GM18517 (cell line): ENCODE results near the gene AFAP1.

Experiments
- ATAC-seq: cut with Tn5 transposase; IDR thresholded peaks from one replicate; pipeline ENCODE4 v1.9.1; 2021; ENCODE audit warnings: mild to moderate bottlenecking, moderate library complexity; ENCODE audit not compliant: unreplicated experiment

The AFAP1 gene

DNA sequence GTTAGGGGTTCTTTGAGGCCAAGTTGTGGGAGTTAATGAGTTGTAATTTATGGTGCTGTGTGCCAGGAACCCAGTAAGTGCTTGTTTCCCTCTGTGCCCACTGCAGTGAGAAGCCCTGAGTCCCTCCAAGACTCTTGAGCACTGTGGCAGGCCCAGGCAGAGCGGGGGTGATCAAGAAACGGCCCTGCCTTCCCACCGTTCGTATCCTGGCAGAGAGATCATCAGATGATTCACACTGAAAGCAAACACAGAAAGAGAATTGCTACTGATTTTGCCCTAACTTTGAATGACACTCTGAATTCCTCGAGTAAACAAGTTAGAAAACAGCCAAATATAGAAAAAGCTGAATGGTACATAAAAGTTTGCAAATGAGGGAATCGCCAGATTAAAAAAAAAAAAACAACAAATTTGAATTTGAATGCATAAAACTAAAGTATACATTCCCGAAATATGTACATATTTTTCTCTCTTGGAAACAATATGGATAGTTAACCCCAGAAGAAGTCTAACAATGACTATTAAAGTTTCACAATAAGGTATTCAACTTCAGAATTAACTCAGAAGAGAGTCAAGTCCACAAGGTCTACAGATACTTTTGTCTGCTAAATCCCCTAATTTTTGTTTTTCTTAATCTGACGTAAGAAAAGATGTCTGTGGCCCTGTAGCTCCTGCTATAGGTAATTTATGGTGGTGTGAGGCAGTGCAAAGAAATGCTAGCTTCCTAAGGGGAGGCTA is 71.8 kb downstream of the AFAP1 start:
- no peak for ATAC-seq

DNA sequence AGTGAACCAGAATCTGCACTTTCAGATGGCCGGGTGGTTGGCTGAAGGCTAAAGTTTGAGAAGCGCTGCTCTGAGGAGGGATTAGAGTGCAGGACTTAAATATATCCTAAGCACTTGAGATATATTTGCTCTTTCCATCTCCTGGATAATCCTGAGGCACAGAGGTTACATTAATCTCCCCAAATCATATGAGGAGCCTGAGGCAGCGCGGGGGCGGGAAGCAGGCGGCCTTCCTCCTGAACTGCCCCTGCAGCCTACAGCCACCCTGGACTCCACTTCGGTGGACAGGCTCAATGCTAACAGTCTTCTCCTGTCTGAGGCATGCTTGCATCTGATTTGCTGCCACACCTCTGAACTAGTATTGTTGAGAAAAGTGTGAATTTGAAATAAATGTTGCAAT is 72.5 kb downstream of the AFAP1 start:
- ATAC-seq = no peak

DNA sequence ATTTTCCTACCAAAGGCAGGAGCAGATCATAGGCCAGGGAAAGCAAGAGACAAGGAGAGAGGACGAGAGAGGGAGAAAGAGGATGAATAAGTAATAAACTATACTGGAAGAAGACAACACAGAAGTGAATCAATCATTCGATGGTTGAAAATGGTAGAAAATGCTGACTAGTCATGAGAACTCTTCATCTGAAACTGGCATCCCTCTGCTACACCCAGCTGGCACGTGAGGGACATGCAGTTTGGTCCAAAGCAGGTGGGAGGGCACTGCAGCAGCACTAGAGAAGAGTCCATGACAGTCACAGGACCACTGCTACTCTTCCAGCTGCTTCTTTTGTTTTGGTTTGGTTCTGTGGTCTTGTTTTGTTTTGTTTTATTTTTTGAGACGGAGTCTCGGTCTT is 74.1 kb downstream of the AFAP1 start:
- ATAC-seq = no peak

DNA sequence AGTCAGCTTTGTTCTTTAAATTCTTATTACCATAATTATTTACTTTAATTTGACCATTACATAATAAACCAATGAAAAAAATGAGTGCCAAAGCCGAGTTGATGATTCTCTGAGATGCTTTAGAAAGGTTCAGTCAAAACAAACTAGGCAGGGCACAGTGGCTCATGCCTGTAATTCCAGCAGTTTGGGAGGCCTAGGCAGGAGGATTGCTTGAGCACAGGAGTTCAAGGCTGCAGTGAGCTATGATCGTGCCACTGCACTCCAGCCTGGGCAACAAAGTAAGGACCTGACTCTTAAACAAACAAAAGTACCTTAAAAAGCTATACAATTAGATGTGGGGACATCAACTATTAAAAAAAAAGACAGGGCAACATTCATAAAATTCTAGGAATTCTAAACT is 75.0 kb downstream of the AFAP1 start:
- no peak for ATAC-seq

DNA sequence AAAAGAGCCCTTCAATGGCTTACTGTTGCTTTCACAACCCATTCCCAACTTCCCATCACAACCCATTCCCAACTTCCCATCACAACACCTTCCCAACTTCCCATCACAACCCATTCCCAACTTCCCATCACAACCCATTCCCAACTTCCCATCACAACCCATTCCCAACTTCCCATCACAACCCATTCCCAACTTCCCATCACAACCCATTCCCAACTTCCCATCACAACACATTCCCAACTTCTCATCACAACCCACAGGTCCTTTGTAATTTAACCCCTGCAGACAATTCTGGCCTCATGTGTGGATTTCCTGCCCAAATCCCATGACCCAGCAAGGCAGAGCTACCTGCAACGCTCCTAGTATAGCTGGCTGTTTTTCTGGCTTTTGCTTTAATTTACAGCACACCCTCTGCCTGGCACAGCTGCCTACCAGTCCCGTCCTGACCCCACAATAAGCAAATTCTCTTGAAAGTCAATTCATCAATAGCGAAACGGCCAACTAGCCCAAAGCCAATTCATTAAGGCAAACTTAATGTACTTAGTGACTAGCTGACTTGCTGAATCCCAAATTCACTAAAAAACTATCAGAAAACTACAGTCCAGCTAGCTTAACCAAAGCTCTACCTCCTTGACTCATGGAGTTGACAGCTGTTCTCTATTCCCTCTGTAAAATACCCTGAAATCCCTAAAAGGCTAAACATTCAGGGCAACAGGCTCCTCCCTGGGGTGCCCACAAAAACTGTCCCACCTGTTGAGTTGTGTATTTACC is 75.6 kb downstream of the AFAP1 start:
- no peak for ATAC-seq

DNA sequence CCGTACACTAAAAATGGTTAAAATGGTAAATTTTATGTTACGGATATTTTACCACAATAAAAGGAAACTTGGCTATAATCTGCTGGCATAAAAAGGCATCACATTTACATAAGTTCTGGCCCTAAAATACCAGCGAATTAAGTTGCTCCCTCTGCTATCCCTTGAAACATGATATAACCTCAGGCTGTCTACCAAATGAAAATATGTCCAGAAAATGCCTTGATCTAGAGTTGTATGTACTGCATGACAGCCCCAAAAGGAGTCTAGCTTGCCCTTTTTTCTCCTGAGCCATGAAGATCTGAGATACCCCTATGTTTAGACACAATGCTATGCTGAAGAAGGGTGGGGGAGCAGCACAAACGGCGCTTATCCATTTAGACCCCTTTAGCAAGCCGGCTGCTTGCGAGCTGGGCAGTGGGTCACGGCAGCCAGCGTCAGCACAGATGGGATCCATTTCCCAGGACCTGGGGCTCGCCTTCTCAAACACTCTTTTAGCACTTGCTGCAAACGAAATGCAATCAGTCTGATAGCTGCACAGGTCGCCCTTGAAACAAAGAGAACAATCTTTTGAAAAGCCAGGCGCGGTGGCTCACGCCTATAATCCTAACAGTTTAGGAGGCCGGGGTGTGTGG is 77.0 kb downstream of the AFAP1 start:
- no peak for ATAC-seq

DNA sequence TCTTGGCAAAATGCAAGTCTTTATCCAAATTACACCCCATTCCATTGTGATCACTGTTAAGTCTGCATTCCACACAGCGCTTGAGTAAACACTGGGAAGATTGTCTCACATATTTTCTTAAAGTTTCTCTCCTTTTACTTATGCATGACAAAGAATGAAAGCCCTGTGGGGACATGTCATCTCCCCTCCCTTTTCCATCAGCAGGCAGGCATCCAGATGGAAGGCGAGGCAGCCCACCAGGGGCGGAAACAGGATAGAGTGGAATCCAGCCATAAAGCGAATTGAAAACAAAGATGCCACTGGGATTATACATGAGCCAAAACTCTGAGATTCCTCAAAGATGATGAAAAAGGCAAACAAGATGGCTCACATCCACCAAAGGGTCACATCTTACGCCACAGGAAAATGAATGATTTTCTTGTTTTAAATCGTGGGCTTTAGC is 78.2 kb downstream of the AFAP1 start:
- no peak for ATAC-seq

DNA sequence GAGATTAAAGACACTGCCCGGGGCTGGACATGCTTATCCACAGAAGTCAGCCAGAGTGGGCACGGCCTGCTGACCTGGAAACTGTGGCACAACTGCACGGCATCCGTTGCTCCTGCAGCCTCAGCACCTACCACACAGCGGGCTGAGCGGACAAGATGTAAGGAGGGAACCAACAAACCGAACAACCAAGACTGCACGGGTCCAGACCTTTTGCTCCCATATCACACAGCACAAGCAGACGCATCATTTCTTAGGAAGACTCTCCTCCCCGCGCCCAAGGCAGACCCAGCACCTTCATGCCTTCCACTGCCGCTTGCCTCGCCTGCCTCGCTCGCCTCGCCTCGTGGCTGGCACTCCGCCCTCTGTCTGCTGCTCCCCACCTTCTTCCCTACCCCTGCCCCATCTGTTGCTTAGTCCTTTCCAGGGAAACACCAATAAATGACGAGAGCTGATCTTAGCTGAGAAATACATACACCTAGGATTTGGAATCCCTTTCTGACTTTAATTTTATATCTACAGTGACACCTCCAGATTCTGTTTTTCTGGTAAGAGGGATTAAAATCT is 79.0 kb downstream of the AFAP1 start:
- ATAC-seq = no peak

DNA sequence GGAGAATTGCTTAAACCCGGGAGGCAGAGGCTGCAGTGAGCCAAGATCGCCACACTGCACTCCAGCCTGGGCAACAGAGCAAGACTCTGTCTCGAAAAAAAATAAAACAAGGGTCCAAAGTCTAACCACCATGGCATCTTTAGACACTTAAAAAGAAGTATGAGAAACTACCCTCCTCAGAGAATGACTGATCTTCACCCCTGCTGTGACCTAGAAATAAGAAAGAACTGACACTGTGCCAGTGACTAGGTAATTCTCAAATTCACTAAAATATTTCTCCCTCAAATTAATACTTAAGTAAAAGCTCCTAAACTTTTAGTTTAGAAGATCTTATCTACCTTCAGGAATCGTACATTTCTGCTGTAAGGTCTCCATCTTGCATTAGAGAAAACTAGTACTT is 80.3 kb downstream of the AFAP1 start:
- ATAC-seq = no peak

DNA sequence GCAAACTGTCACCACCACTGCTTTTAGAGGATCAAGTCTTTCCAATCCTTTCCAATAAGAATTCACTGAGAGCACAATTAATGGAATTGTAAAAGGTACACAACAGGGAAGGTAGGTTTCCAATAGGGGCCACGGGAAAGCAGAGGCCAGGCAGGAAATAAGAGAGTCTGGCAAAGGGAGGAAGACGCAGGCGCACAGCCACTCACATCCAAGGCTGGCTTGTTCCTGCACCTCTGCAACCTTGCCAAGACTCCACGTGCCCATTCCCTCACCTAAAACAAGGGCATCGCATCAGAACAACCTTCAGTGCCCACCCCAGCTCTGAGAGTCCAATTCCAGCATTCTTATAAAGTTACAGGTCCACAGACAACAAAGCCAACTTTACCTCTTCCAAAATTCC is 81.2 kb downstream of the AFAP1 start:
- ATAC-seq = no peak

DNA sequence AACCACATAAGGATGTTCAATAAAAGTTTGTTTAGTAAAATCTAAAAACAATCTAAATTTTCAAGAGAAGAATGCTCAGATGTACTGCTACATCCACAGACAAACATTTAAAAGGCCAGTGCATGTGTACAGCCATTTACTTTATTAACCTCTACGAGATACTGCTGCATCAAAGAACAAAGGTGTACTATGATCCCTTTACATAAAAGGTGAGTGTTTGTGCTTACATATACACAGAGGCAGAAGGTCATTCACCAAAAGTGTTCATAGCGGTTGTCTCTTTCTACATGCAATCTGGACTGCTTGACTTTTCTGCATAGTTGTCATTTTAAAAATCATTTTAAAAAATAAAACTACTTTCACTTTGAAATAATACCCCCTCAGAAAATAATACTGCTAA is 81.7 kb downstream of the AFAP1 start:
- no peak for ATAC-seq

DNA sequence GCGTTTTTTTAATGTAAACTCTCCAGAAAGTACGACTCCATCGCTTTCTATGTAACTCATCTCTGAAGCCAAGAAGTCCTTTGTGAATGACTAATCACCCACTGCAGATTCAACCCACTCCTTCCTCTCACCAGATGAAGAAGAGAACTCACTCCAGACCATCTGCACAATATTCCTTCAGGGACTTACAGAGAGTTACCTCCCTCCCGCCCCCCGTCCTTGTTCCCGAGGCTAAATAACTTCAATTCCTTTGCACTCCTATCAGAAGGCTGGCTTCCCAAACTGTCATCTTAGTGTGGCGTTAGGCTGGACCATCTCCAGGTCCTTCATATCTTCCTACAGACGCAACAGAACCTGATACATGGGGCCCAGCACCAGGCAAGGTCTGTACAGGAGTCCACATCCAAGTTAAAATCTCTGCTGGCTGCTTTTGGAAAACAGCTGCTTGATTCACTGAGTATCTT is 82.4 kb downstream of the AFAP1 start:
- no peak for ATAC-seq

DNA sequence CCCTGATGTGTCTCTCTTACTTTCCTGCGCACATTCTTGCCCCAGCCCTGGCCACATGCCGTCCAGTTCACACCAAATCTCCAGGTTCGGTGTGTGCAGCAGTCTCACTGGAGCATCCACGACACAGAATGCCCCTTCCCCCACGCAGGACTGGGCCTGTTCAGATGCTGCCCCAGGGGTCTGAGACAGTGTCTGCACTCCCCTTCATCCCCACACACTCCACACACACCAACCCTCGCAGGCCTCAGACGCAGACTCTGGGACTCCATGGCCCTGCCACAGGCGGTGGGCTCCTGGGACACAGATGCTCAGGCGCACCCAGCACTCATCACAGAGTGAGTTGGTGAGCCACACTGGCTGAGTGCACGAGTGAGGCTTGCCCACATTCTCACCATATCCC is 83.9 kb downstream of the AFAP1 start:
- ATAC-seq = no peak

DNA sequence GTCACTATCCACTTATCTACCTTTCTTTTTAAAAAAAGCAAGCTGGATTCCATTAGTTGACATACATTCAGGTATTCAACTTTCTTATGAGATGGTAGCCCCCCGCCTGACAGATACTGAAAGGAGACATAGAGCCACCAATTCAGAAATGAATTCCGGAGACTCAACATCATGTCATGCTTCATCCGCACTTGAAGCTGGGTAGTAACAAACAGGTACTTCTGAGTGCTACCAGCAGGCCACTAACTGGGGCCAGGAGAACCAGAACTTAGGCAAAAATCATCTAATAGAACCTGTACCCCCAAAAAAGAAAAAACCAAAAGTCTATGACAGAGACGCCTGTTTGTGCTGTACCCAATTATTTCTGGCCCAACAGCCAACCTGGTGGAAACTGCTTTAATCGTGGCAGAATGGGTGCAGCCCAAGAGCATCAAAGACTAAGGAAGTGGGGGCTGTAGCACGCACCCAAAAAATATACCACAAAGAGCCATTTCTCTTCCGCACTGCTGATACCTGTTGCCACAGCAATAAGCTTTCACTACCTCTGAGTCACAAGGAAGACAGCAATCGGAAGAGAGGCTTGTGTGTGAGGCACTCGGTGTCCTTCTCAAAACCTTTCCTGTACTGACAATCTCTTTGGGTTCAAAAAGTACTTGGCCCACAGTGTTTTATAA is 84.8 kb downstream of the AFAP1 start:
- ATAC-seq = no peak

DNA sequence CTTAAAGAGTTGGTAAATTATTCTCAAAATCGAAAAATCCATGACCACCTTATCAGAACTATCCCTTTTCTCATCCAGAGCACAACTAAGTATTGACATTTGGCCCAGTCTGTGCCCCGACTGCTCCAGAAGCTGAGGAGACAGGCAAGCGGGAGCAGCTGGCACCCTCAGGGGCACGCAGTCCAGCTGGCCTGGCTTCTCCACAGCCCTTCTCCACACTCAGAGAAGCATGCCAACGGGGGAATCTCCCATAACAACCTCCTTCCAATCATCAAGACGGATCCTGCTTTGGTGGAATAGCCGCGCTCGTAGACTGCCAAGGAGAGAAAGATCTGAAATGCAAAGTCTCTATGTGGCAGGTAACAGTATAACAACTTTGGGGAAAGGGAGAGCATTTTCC is 85.4 kb downstream of the AFAP1 start:
- ATAC-seq = no peak

DNA sequence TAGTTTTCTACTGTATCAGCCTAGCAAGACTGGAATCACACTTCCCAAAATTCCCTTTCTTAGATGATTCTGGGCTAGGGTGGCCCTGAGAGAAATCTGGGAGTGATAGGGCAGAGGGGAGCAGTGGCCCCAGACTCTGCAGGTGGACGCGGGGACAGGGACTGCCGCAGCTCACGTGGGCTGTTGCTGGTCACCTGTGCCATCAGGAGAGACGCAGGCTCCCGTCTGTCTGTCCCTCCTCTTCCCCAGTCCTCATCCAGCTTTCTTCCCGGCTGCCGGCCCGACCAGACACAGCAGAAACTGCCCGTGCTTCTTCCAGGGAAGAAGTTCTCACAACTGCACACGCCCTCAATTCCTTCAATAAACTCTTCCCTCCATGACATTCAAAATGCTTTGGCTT is 86.4 kb downstream of the AFAP1 start:
- no peak for ATAC-seq

DNA sequence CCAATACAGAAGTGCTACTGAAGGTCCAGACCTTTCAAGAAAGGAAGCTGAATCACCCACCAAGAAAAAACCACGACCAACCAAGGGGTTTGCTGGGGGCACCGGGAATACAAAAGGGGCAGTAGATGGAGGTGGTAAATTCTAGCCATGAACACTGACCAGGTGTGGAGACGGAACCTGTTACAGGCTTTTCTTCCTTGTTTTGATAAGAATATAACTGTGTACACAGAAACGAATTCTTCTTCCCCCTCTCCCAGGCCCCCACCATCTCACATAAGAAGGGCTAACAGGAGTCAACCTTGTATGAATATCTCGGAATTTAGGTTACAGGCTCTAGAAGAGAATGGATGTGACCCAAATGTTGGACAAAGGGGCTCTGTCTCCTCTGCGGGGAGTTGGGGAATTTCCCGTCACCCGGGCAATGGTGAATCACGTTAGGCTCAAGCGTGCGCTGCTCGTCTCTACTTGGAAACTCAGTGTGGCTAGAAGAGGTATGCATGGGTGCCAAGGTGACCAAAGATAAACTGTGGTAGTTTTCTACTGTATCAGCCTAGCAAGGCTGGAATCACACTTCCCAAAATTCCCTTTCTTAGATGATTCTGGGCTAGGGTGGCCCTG is 87.0 kb downstream of the AFAP1 start:
- no peak for ATAC-seq

DNA sequence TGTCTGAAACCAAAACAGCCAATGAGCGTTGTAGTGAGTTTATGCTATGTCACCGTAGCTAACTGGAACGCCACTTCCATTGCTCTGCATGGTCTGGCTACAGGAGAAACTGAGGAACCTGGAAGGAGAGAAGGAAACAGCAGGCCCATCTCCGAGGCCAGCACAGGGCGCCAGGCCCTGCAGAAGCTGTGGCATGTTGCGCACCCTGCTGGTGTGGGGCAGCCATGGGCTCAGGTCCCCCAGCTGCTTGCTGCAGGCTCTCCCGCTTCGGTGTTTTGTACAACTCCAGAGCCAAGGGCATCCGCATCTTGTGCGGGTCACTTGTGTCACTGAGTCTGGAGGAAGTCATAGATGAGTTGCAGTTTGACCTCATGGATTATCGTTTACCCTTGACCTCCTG is 89.2 kb downstream of the AFAP1 start:
- ATAC-seq = no peak

DNA sequence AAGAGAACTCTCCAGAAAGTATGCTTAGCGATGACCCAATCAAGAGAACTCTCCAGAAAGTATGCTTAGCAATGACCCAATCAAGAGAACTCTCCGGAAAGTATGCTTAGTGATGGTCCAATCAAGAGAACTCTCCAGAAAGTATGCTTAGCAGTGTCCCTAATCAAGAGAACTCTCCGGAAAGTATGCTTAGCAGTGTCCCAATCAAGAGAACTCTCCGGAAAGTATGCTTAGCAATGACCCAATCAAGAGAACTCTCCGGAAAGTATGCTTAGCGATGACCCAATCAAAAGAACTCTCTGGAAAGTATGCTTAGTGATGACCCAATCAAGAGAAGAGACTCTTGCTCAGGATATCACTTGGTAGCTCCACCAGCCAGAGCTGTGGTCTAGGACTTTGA is 92.5 kb downstream of the AFAP1 start:
- ATAC-seq = no peak

DNA sequence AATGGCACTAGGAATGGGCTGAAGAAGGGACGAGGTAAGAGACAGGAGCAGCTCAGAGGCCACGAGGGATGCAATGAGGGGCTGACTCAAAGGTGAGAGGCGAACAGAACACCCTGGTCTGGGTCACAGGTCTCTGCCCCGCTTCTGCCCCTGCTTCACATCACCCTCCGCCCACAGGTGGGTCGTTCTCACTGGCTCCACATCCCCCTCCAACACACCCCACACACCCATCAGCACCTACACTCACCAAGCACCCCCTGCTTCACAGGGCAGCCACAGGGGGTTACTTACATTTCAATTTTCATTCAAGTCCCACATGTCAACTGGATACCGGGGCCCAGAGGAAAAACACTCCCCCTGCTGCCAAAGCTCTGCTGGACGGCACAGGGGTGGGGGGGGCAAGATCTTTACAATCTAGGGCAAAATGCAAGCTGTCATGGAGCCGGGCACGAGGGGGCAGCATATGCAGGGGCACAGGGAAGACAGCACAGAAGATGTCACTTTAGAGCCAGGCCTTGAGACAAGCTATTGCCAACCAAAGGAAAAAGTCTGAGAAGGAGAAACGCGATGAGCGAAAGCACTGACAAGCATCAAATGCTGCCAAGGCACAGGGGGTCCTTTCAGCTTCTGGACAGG is 94.0 kb downstream of the AFAP1 start:
- no peak for ATAC-seq
